MM.1S (cell line): ENCODE data around the gene PIK3C2A.

Experiments
- CTCF ChIP-seq: fragments of 300-600 bp; sonication (generic); IDR thresholded peaks from 2 replicates; pipeline ENCODE4 v1.5.1; 2016; ENCODE audit warnings: antibody characterized with exemption, low read length, mixed read lengths
- EZH2phosphoT487 ChIP-seq: fragments of 300-600 bp; sonication (generic); IDR thresholded peaks from 2 replicates; pipeline ENCODE4 v1.6.1; 2018; ENCODE audit warnings: antibody characterized with exemption, low read length

- no peak for TF ChIP-seq CTCF
- no peak for TF ChIP-seq EZH2phosphoT487
Measured at GRCh38 chr11:17218403-17218802, 10.6 kb upstream of the PIK3C2A start.
